Heart right ventricle (tissue), 16 donors: ENCODE data around the gene BMS1. TPM values are rescaled to one million over a fixed set of nuclear protein-coding genes. Genes with fewer than 3 reads are reported as not detected.

Experiments used
- ATAC-seq, 8 donors: fragments of 200-7000 bp; cut with Tn5 transposase; one replicate each; pipeline ENCODE4 v1.9.1; 2020; ENCODE audit warnings: mild to moderate bottlenecking in 8 of 8, moderate library complexity in 8 of 8, moderate number of reproducible peaks in 1 of 8
- DNase-seq, 2 donors: peaks; one replicate each; pipeline ENCODE4 v3.0.0-alpha.2; 2020
- H3K27ac ChIP-seq, 10 donors: fragments of 200-600 bp; sonication (generic) in 2 of 10; one replicate each; pipeline versions ENCODE4 v1.5.0 to v1.8.0; 2020 to 2022; ENCODE audit warnings: mild to moderate bottlenecking in 3 of 10
- H3K27me3 ChIP-seq, 7 donors: fragments of 200-600 bp; one replicate each; pipeline ENCODE4 v1.8.0; 2021 to 2022; ENCODE audit warnings: mild to moderate bottlenecking in 2 of 7
- H3K36me3 ChIP-seq, 9 donors: fragments of 200-600 bp; sonication (generic) in 1 of 9; one replicate each; pipeline versions ENCODE4 v1.5.0 to v1.8.0; 2020 to 2022; ENCODE audit warnings: mild to moderate bottlenecking in 2 of 9
- H3K4me1 ChIP-seq, 9 donors: fragments of 200-600 bp; sonication (generic) in 1 of 9; one replicate each; pipeline versions ENCODE4 v1.5.0 to v1.8.0; 2020 to 2022; ENCODE audit warnings: mild to moderate bottlenecking in 4 of 9
- H3K4me3 ChIP-seq, 10 donors: fragments of 200-600 bp; sonication (generic) in 2 of 10; one replicate each; pipeline versions ENCODE4 v1.5.0 to v1.8.0; 2020 to 2022; ENCODE audit warnings: mild to moderate bottlenecking in 7 of 10, moderate library complexity in 2 of 10
- H3K9me3 ChIP-seq, 11 donors: fragments of 200-600 bp in 10 of 11; sonication (generic) in 2 of 11; one replicate each; pipeline versions ENCODE4 v1.5.0 to v1.8.0; 2013 to 2022; ENCODE audit warnings: mild to moderate bottlenecking in 2 of 11, control low read depth in 1 of 11, moderate library complexity in 1 of 11
- WGBS, 2 donors: extraction: QIAGEN DNeasy Blood & Tissue Kit; methylation state at CpG; one replicate each; pipeline ENCODE4 v1.1.7; 2013; ENCODE audit warnings: inconsistent platforms in 1 of 2; 5-methylcytosine and 5-hydroxymethylcytosine counted together
- intact Hi-C, 10 donors: fragments of 100-400 bp; cut with DNase I; formaldehyde crosslinking; loops; one replicate each; pipeline versions ENCODE4 v1.11.1 to v1.14.2; 2022
- polyA plus RNA-seq, 2 donors: library from polyadenylated mRNA; stranded (reverse); fragments of 200-250 nt; gene quantifications; one replicate each; pipeline ENCODE4 v1.2.3, GENCODE V29; 2013
- total RNA-seq, 10 donors: library from RNA; stranded (reverse); fragmentation: NEBNext Ultra II Directional in 3 of 10; extraction: Animal tissue kit (Norgen Biotek cat#: 25700) in 3 of 10; gene quantifications; one replicate each; pipeline versions ENCODE4 v1.2.1 to v1.2.4, GENCODE V29; 2021 to 2023
- TF ChIP-seq, protein P1 (sequence below), 9 donors: fragments of 200-600 bp; sonication (generic) in 2 of 9; IDR thresholded peaks; one replicate each; pipeline versions ENCODE4 v1.5.0 to v1.8.0; 2021 to 2022; ENCODE audit warnings: antibody characterized with exemption in 9 of 9, mild to moderate bottlenecking in 5 of 9, moderate library complexity in 1 of 9
- donor health status: Arrhythmogenic right ventricular cardiomyopathy.
- donor health status: ischemic (EF 13 %, LVEDD 7.1; RV severe dilation, severe dysfunction).
- donor health status: healthy with polysubstance abuse.
- donor health status: DM: no; HTN: yes; CAD: no.
- donor health status: DM: no; HTN: no; CAD: no.
- donor health status: ischemic (EF 25% LVEDD 6.9; RV normal size, moderate dysfunction).
- donor health status: ischemic (EF 25% LVEDD 5.7; RV mildly dilated, moderate dysfunction).
- donor health status: healthy.
- donor health status: DM: yes; HTN: yes; CAD: no.
- donor health status: Ischemic cardiomyopathy.
- donor health status: ischemic (EF 35%, LVEDD 5.7; RV mildly dilated, moderate dysfunction).
- donor health status: nonischemic (EF 11% LVEDD 7.7; RV severe dilation, severe dysfunction).
- donor health status: DM: yes; HTN: yes; CAD: no.
- donor health status: PGD.
- donor health status: ischemic (EF 29% LVEDD 5.4; RV normal size, mild dysfunction).
- donor health status: nonischemic (EF 23%, LVEDD 6.1; RV moderate dilation, normal function).

BMS1 gene
- total and polyA plus RNA-seq, 12 donors, result 8.0 to 16.5 (median 13.2) TPM

GRCh38 chr10:42768581-42769152, 13.9 kb upstream of the BMS1 start:
- no peak overlapping the region for H3K4me3 ChIP-seq
- H3K9me3 ChIP-seq, result peaks cover 0 to 6% (median 0%) of the 10 kb centered on the region in 11 donors
- H3K27me3 ChIP-seq, result peaks cover 0 to 45% (median 2%) of the 10 kb centered on the region in 7 donors
- H3K27ac ChIP-seq, result no peak overlapping the region
- intact Hi-C loops, result no loop called here
- H3K4me1 ChIP-seq, result no peaks in the 10 kb centered on the region
- 83 to 85% methylated on average over 18 of the region's 18 CpGs for WGBS, 2 donors
- ATAC-seq (no peak), DNase-seq (no peak)
- TF ChIP-seq, protein P1, sequence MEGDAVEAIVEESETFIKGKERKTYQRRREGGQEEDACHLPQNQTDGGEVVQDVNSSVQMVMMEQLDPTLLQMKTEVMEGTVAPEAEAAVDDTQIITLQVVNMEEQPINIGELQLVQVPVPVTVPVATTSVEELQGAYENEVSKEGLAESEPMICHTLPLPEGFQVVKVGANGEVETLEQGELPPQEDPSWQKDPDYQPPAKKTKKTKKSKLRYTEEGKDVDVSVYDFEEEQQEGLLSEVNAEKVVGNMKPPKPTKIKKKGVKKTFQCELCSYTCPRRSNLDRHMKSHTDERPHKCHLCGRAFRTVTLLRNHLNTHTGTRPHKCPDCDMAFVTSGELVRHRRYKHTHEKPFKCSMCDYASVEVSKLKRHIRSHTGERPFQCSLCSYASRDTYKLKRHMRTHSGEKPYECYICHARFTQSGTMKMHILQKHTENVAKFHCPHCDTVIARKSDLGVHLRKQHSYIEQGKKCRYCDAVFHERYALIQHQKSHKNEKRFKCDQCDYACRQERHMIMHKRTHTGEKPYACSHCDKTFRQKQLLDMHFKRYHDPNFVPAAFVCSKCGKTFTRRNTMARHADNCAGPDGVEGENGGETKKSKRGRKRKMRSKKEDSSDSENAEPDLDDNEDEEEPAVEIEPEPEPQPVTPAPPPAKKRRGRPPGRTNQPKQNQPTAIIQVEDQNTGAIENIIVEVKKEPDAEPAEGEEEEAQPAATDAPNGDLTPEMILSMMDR (IDR thresholded peaks at IDR 0.05), result no peak
- no peaks in the 10 kb centered on the region for H3K36me3 ChIP-seq

GRCh38 chr10:42769173-42769572, 13.4 kb upstream of the BMS1 start:
- Histone ChIP-seq H3K4me1 (no peaks in the 10 kb centered on the region), H3K27me3 (peaks cover 0 to 43% (median 0%) of the 10 kb centered on the region in 7 donors), H3K27ac (no peak overlapping the region), H3K9me3 (peaks cover 0 to 6% (median 0%) of the 10 kb centered on the region in 11 donors), H3K36me3 (no peaks in the 10 kb centered on the region), H3K4me3 (no peak overlapping the region)
- WGBS, 2 donors, result 80 to 84% methylated on average over 10 of the region's 10 CpGs
- DNase-seq (no peak), ATAC-seq (no peak)
- TF ChIP-seq, protein P1 (IDR thresholded peaks at IDR 0.05), result no peak
- intact Hi-C loops, result no loop called here

- intact Hi-C loops, result no loop called here
Measured at GRCh38 chr10:42769673-42770072, 12.9 kb upstream of the BMS1 start.

GRCh38 chr10:42776681-42777080, 5.9 kb upstream of the BMS1 start:
- WGBS, 2 donors, result 41 to 44% methylated on average over 1 of the region's 1 CpG
- TF ChIP-seq, protein P1 (IDR thresholded peaks at IDR 0.05), result no peak
- Histone ChIP-seq H3K27me3 (peaks cover 0 to 36% (median 12%) of the 10 kb centered on the region in 7 donors), H3K27ac (no peak overlapping the region), H3K9me3 (peaks cover 0 to 6% (median 0%) of the 10 kb centered on the region in 11 donors), H3K4me3 (no peak overlapping the region), H3K36me3 (no peaks in the 10 kb centered on the region), H3K4me1 (peaks cover 0 to 3% (median 1%) of the 10 kb centered on the region in 9 donors)
- intact Hi-C loops, result no loop called here
- no peak for ATAC-seq
- DNase-seq, result no peak

More at GRCh38 chr10:42769673-42770072, 12.9 kb upstream of the BMS1 start:
- DNase-seq (no peak), ATAC-seq (no peak)
- no peak overlapping the region for H3K27ac ChIP-seq
- peaks cover 0 to 40% (median 3%) of the 10 kb centered on the region in 7 donors for H3K27me3 ChIP-seq
- TF ChIP-seq, protein P1 (IDR thresholded peaks at IDR 0.05), result no peak
- peaks cover 0 to 6% (median 0%) of the 10 kb centered on the region in 11 donors for H3K9me3 ChIP-seq
- H3K36me3 ChIP-seq, result no peaks in the 10 kb centered on the region
- no peaks in the 10 kb centered on the region for H3K4me1 ChIP-seq
- 84 to 88% methylated on average over 12 of the region's 12 CpGs for WGBS, 2 donors
- H3K4me3 ChIP-seq, result no peak overlapping the region
